Measurements from ENCODE around the gene MAPKBP1. TPM values are rescaled to one million over a fixed set of nuclear protein-coding genes. Genes with fewer than 3 reads are reported as not detected.

Gene MAPKBP1
- total and polyA plus RNA-seq, 9 of the 15 experiments (the other 6 are each of a cell fraction or from before 2014, with no cell fraction given) = 0.15 to 9.5 (median 4.5) TPM

- TF ChIP-seq MXI1 (IDR thresholded peaks at IDR 0.05; ENCODE audit: low read depth, low read length) = no peak
- TF ChIP-seq TCF7 (IDR thresholded peaks at IDR 0.05; ENCODE audit: borderline replicate concordance) = no peak
- no peak for TF ChIP-seq RB1 (IDR thresholded peaks at IDR 0.05; ENCODE audit: low read depth)
- TF ChIP-seq ETV1 (tag; conservative IDR thresholded peaks at IDR 0.05; ENCODE audit: low read depth) = no peak
These were observed 96.4 kb downstream of the MAPKBP1 start (continued) for GRCh38 chr15:41870689-41871081.

DNA sequence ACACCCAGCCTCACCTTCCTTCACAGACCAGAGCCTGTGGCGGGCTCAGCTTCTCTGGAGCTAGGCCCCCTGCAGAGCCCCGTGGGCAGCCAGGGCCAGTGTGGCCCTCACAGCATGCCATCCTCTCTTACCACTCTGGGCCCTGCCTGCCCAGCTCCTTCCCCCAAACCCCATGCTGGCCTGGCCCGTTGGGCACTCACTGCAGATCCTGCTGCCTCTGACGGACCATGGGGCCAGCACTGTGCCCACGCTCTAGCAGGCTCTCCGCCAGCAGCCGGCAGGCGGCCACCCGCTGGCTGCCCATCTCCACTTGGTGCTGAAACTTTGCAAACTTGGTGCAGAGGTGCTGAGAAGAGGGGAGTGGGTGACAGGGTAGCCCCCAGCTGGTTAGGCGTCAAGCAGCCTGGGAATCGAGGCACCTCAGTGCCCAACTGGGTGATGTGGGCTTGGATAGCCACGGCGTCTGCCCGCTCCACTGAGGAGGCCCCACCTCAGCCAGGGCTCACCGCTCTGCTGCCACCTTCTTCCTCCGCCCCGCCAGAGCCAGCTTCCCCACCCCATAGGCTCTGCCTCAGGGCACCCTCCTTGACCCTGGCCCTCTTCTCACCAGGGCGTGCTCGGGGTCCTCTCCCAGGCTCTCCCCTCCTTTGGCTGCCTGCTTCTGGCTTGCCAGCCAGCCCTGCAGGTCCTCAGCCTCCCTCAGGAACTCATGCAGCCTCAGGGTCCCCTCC, 97.1 kb downstream of the MAPKBP1 start:
- ChIA-PET CTCF (ENCODE audit: low intra/inter-chr PET ratio) (no interaction called here), POLR2A (interaction anchor here (0.5 to 1.0 kb wide), 6 partner anchors 8 to 295 kb away, joined by 3 to 5 read pairs (median 3); no protein-coding TSS in a partner anchor)
- Histone ChIP-seq H3K9me3 (replicated peaks; ENCODE audit: control insufficient read depth, insufficient read depth, low read depth, low read length) (no peaks in the 10 kb centered on the region), H3K4me2 (ENCODE audit: insufficient read depth, low read length) (no peak overlapping the region), H4K20me1 (replicated peaks; ENCODE audit: control insufficient read depth, insufficient read depth, low read length) (peaks cover 36% of the 10 kb centered on the region), H3K27ac (ENCODE audit: extremely low read depth, low read depth, low read length) (no peak overlapping the region), H3K79me2 (ENCODE audit: control insufficient read depth, insufficient read depth, low read length) (no peaks in the 10 kb centered on the region), H3K36me3 (ENCODE audit: control insufficient read depth, insufficient read depth, low read length) (no peaks in the 10 kb centered on the region), H3K4me1 (replicated peaks in 1 of 2; ENCODE audit: control insufficient read depth in 2 of 2, insufficient read depth in 2 of 2, low read length in 2 of 2) (peaks cover 0 to 38% of the 10 kb centered on the region in 2 experiments; a peak in 3 of 5 replicates), H3K9ac (ENCODE audit: insufficient read depth in 1 of 2, low read depth in 2 of 2, low read length in 2 of 2) (peak overlapping the region in 1 of 2 experiments; percentile 0; a peak in 1 of 4 replicates), H2AFZ (ENCODE audit: low read depth, low read length) (no peak overlapping the region), H3K9me1 (ENCODE audit: control insufficient read depth, insufficient read depth, low read length) (no peaks in the 10 kb centered on the region), H3K27me3 (ENCODE audit: control insufficient read depth in 2 of 2, insufficient read depth in 2 of 2, low read length in 2 of 2) (peaks cover 72 to 97% of the 10 kb centered on the region in 2 experiments; a peak in 4 of 5 replicates), H3K4me3 (no peak overlapping the region)
- intact Hi-C loops (cut with micrococcal nuclease) (no loop called here), in situ Hi-C loops (cut with MboI) (no loop called here)
- FAIRE-seq (no peak), ATAC-seq (no peak), DNase-seq (ENCODE audit: extremely low read depth in 1 of 4, low spot score in 3 of 4) (no peak)
- TF ChIP-seq PCBP1 (IDR thresholded peaks at IDR 0.05; ENCODE audit: low read depth, low read length, poor library complexity, severe bottlenecking) (peak; percentile 37), JUND (IDR thresholded peaks at IDR 0.05; ENCODE audit: borderline replicate concordance, low read depth, low read length) (no peak), JUND (tag; IDR thresholded peaks at IDR 0.05; ENCODE audit: borderline replicate concordance, low read depth, low read length) (no peak)
- no TSS peak for BruUV-seq (replicated peaks)
- WGBS (ENCODE audit: insufficient coverage, low coverage, missing lambda C conversion rate) = 8% methylated on average over 19 of the region's 19 CpGs

Data from K562 (cell line).